SK-N-SH treated with all-trans-retinoic acid at 6 μM for 48 hours (cell line): ENCODE results near the gene FGF14.
A peak's percentile ranks its signal among the peaks of the same experiment; 100 is the strongest.

Experiments
- ATAC-seq: fragments of 200-7000 bp; cut with Tn5 transposase; 3 replicates; pipeline ENCODE4 v1.9.1; 2020; ENCODE audit warnings: mild to moderate bottlenecking, moderate library complexity
- ARNTL ChIP-seq: fragments of 450-650 bp; formaldehyde crosslinking; IDR thresholded peaks from 2 replicates; pipeline ENCODE4 v1.5.0; 2020; ENCODE audit warnings: low read depth, mild to moderate bottlenecking, moderate library complexity, borderline replicate concordance
- CREB5 ChIP-seq: fragments of 250-450 bp; sonication (Bioruptor Pico); IDR thresholded peaks from 2 replicates; pipeline ENCODE4 v1.5.1; 2020; ENCODE audit warnings: low read depth, mild to moderate bottlenecking, moderate library complexity
- CSDC2 ChIP-seq: fragments of 250-450 bp; sonication (Bioruptor Pico); IDR thresholded peaks from 2 replicates; pipeline ENCODE4 v1.5.0; 2020; ENCODE audit warnings: mild to moderate bottlenecking, moderate library complexity
- CSRNP3 ChIP-seq: fragments of 250-450 bp; sonication (Bioruptor Pico); IDR thresholded peaks from 2 replicates; pipeline ENCODE4 v1.5.1; 2021; ENCODE audit warnings: mild to moderate bottlenecking, moderate library complexity
- ESRRG ChIP-seq: fragments of 250-450 bp; sonication (Bioruptor Pico); IDR thresholded peaks from 2 replicates; pipeline ENCODE4 v1.6.1; 2021; ENCODE audit warnings: mild to moderate bottlenecking
- GLIS3 ChIP-seq: fragments of 250-450 bp; sonication (Bioruptor Pico); IDR thresholded peaks from 2 replicates; pipeline ENCODE4 v1.5.0; 2020; ENCODE audit warnings: mild to moderate bottlenecking, moderate library complexity
- ISL1 ChIP-seq: fragments of 250-450 bp; sonication (Bioruptor Pico); IDR thresholded peaks from 2 replicates; pipeline ENCODE4 v2.1.2; 2022; ENCODE audit warnings: mild to moderate bottlenecking, moderate library complexity
- OSR1 ChIP-seq: fragments of 250-450 bp; sonication (Bioruptor Pico); IDR thresholded peaks from 2 replicates; pipeline ENCODE4 v1.8.0; 2022; ENCODE audit warnings: moderate library complexity, mild to moderate bottlenecking, inconsistent platforms
- PATZ1 ChIP-seq: fragments of 250-450 bp; sonication (Bioruptor Pico); IDR thresholded peaks from 2 replicates; pipeline ENCODE4 v1.8.0; 2020; ENCODE audit warnings: mild to moderate bottlenecking, moderate library complexity, borderline replicate concordance
- PPARA ChIP-seq: fragments of 250-450 bp; sonication (Bioruptor Pico); IDR thresholded peaks from 2 replicates; pipeline ENCODE4 v1.5.0; 2020; ENCODE audit warnings: mild to moderate bottlenecking, borderline replicate concordance
- TCF4 ChIP-seq: fragments of 250-450 bp; sonication (Bioruptor Pico); IDR thresholded peaks from 2 replicates; pipeline ENCODE4 v1.8.0; 2021; ENCODE audit warnings: mild to moderate bottlenecking, moderate library complexity, borderline replicate concordance
- TOX ChIP-seq: fragments of 250-450 bp; sonication (Bioruptor Pico); IDR thresholded peaks from 2 replicates; pipeline ENCODE4 v1.8.0; 2021; ENCODE audit warnings: mild to moderate bottlenecking, moderate library complexity, borderline replicate concordance
- TSHZ2 ChIP-seq: fragments of 250-450 bp; sonication (Bioruptor Pico); IDR thresholded peaks from 2 replicates; pipeline ENCODE4 v1.5.0; 2020; ENCODE audit warnings: mild to moderate bottlenecking, moderate library complexity
- ZC3H10 ChIP-seq: fragments of 250-450 bp; sonication (Bioruptor Pico); IDR thresholded peaks from 2 replicates; pipeline ENCODE4 v1.5.1; 2021; ENCODE audit warnings: mild to moderate bottlenecking, moderate library complexity
- ZFP3 ChIP-seq: fragments of 250-450 bp; sonication (Bioruptor Pico); IDR thresholded peaks from 2 replicates; pipeline ENCODE4 v1.5.0; 2020; ENCODE audit warnings: mild to moderate bottlenecking, moderate library complexity
- ZFP30 ChIP-seq: fragments of 450-650 bp; formaldehyde crosslinking; IDR thresholded peaks from 2 replicates; pipeline ENCODE4 v1.5.0; 2022; ENCODE audit warnings: mild to moderate bottlenecking, moderate library complexity
- ZNF70 ChIP-seq: fragments of 450-650 bp; formaldehyde crosslinking; IDR thresholded peaks from 2 replicates; pipeline ENCODE4 v1.5.0; 2020; ENCODE audit warnings: mild to moderate bottlenecking, moderate library complexity

Gene FGF14

GRCh38 chr13:102323505-102323904 lies 78.3 kb downstream of the FGF14 start:
- ATAC-seq: no peak
- TF ChIP-seq ZNF70 (CRISPR knock-in tag) (no peak), ZFP3 (CRISPR knock-in tag) (no peak), CSRNP3 (CRISPR knock-in tag) (no peak), PPARA (no peak), ARNTL (no peak), ZC3H10 (CRISPR knock-in tag) (no peak), OSR1 (no peak), ZFP30 (CRISPR knock-in tag) (no peak), GLIS3 (no peak), TSHZ2 (no peak)

GRCh38 chr13:102323012-102323411 lies 78.8 kb downstream of the FGF14 start:
- ATAC-seq: no peak

GRCh38 chr13:102322211-102322610 lies 79.6 kb downstream of the FGF14 start:
- ATAC-seq: no peak
- TF ChIP-seq TOX (CRISPR knock-in tag) (no peak), ISL1 (CRISPR knock-in tag) (peak; percentile 75), ZFP30 (CRISPR knock-in tag) (no peak), GLIS3 (peak; percentile 28; the same call in 1 of the 2 replicates)

More at GRCh38 chr13:102323012-102323411, 78.8 kb downstream of the FGF14 start:
- TF ChIP-seq ESRRG (no peak), ISL1 (CRISPR knock-in tag) (peak; percentile 68)

GRCh38 chr13:102318233-102318632 lies 83.6 kb downstream of the FGF14 start:
- ATAC-seq: no peak; the same call in 2 of the 3 replicates
- TF ChIP-seq GLIS3: no peak

GRCh38 chr13:102317593-102317992 lies 84.3 kb downstream of the FGF14 start:
- peak; percentile 79 for ATAC-seq
- TF ChIP-seq ISL1 (CRISPR knock-in tag) (peak; percentile 25; the same call in 1 of the 2 replicates), ZNF70 (CRISPR knock-in tag) (no peak), TCF4 (CRISPR knock-in tag) (peak; percentile 59), CREB5 (CRISPR knock-in tag) (no peak), TOX (CRISPR knock-in tag) (no peak), CSDC2 (CRISPR knock-in tag) (0 out of 2 replicates have a peak, but pooled peaks have one; percentile 40), TSHZ2 (peak; percentile 70; the same call in 1 of the 2 replicates), PATZ1 (CRISPR knock-in tag) (peak; percentile 71; the same call in 1 of the 2 replicates)
